PC-9 (cell line): ENCODE data around the gene ZDHHC11B. TPM values are rescaled to one million over a fixed set of nuclear protein-coding genes. Genes with fewer than 3 reads are reported as not detected.
"Not testable (repeated sequence)": the region's sequence is repeated elsewhere in the genome, so short reads cannot be mapped to it uniquely, and the experiment has no call there.

Experiments
- BruUV-seq: library from RNA; stranded (reverse); fragments of 400-500 nt; replicated peaks from 2 replicates; lab custom pipeline; 2021; lab: Mats Ljungman, UMichigan
- CTCF ChIA-PET: fragments of 300-600 bp; sonication (Branson Sonifier 250); formaldehyde crosslinking; loops from one replicate; lab custom pipeline; 2022; ENCODE audit warnings: antibody characterized with exemption; lab: Charles Lee
- POLR2A ChIA-PET: fragments of 300-600 bp; sonication (Branson Sonifier 250); formaldehyde crosslinking; loops from one replicate; lab custom pipeline; 2022; ENCODE audit warnings: antibody characterized with exemption; ENCODE audit not compliant: unreplicated experiment; lab: Charles Lee
- DNase-seq, 2 experiments: peaks; one replicate each; pipeline versions ENCODE4 v3.0.0 to v3.0.0-alpha.2; 2015 to 2022; ENCODE audit warnings: mixed read lengths in 1 of 2
- H2AFZ ChIP-seq: fragments of 200-600 bp; sonication (generic); 2 replicates; pipeline ENCODE4 v1.8.1; 2017; ENCODE audit warnings: antibody characterized with exemption
- H3F3A ChIP-seq: fragments of 200-600 bp; sonication (generic); 2 replicates; pipeline ENCODE4 v1.8.1; 2017; ENCODE audit warnings: antibody characterized with exemption, mild to moderate bottlenecking, low read depth; ENCODE audit not compliant: insufficient read depth
- H3K27ac ChIP-seq: fragments of 200-600 bp; sonication (generic); 2 replicates; pipeline ENCODE4 v1.6.1; 2016; ENCODE audit warnings: mixed run types
- H3K27me3 ChIP-seq: fragments of 200-600 bp; sonication (generic); 2 replicates; pipeline ENCODE4 v1.6.1; 2016; ENCODE audit warnings: low read depth, mixed run types; ENCODE audit not compliant: insufficient read depth
- H3K36me3 ChIP-seq: fragments of 200-600 bp; sonication (generic); 2 replicates; pipeline ENCODE4 v1.6.1; 2016; ENCODE audit warnings: low read depth, mixed run types
- H3K4me1 ChIP-seq: fragments of 200-600 bp; sonication (generic); replicated peaks from 2 replicates; pipeline ENCODE4 v1.6.1; 2016; ENCODE audit warnings: mixed run types; ENCODE audit not compliant: insufficient read depth
- H3K4me2 ChIP-seq: fragments of 200-600 bp; sonication (generic); 2 replicates; pipeline ENCODE4 v1.6.1; 2017; ENCODE audit warnings: mixed run types
- H3K4me3 ChIP-seq: fragments of 200-600 bp; sonication (generic); 2 replicates; pipeline ENCODE4 v1.6.1; 2016; ENCODE audit warnings: mixed run types
- H3K79me2 ChIP-seq: fragments of 200-600 bp; sonication (generic); 2 replicates; pipeline ENCODE4 v1.6.1; 2017; ENCODE audit warnings: low read depth, mixed run types
- H3K9me2 ChIP-seq: fragments of 200-600 bp; sonication (generic); 2 replicates; pipeline ENCODE4 v1.8.1; 2017; ENCODE audit warnings: mild to moderate bottlenecking; ENCODE audit not compliant: insufficient read depth
- H3K9me3 ChIP-seq: fragments of 200-600 bp; sonication (generic); 2 replicates; pipeline ENCODE4 v1.8.1; 2016; ENCODE audit warnings: low read depth; ENCODE audit not compliant: insufficient read depth
- H4K20me1 ChIP-seq: fragments of 200-600 bp; sonication (generic); 2 replicates; pipeline ENCODE4 v1.8.1; 2017; ENCODE audit not compliant: insufficient read depth
- CTCF ChIP-seq: fragments of 200-600 bp; sonication (generic); conservative IDR thresholded peaks from 2 replicates; pipeline ENCODE4 v1.6.1; 2017; ENCODE audit warnings: mixed run types, antibody characterized with exemption, mild to moderate bottlenecking, moderate library complexity
- EZH2 ChIP-seq: fragments of 200-600 bp; sonication (generic); IDR thresholded peaks from 2 replicates; pipeline ENCODE4 v1.8.0; 2017; ENCODE audit warnings: antibody characterized with exemption, low read depth
- intact Hi-C: fragments of 100-400 bp; cut with micrococcal nuclease; formaldehyde crosslinking; loops from one replicate; pipeline ENCODE4 v1.10.0; 2022; ENCODE audit not compliant: unreplicated experiment
- total RNA-seq: library from RNA; stranded (reverse); gene quantifications from 2 replicates; pipeline ENCODE4 v1.2.3, GENCODE V29; 2021

ZDHHC11B gene
- total RNA-seq, 1 experiment from 2014 or later = 0.41 TPM

DNA sequence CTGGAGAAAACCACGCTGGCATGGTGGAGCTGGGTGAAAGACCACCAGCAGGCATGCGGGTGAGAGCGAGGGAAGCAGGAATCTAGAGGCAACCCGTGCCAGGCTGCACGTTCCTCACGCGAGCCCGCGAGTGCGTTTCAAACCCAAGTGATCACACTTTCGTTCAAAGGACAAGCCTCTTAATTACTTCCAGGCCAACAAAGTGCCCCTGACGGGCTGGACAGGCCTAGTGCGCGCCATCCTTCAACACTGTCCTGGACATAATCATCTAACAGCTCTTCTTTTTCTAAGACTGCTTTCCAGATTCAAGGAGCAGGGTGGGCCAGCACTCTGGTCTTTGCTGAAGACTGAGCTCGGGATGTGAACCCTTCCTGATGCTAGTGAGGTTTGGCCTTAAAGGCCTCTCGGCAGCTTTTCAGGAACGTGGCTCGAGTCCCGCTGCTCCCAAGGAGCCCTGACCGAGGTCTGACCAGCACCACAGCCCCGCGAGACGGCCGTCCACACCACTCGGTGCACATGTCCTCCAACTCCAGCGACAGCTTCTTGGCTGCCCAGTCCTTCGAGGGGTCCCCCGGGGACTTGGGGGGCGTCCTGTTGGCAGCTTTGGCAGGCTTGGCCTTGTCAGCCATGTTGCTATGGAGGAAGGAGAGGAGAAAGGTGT lies 14.9 kb downstream of the ZDHHC11B start:
- POLR2A ChIA-PET = interaction anchor here (0.5 kb wide), 1 partner anchor 20 kb away, joined by 5 read pairs; no protein-coding TSS in a partner anchor
- H3K4me3 ChIP-seq, DNase-seq, H2AFZ ChIP-seq, H3K27ac ChIP-seq, H4K20me1 ChIP-seq, H3K4me2 ChIP-seq, H3K79me2 ChIP-seq, intact Hi-C loops, CTCF ChIA-PET, BruUV-seq, H3K36me3 ChIP-seq, H3F3A ChIP-seq, H3K9me2 ChIP-seq, H3K9me3 ChIP-seq, H3K4me1 ChIP-seq: not testable (repeated sequence)
- H3K27me3 ChIP-seq = peaks cover 55% of the 10 kb centered on the region

- H3K9me2 ChIP-seq = no peaks in the 10 kb centered on the region
- no peak overlapping the region for H3K4me2 ChIP-seq
- no peaks in the 10 kb centered on the region for H3K4me1 ChIP-seq
- TF ChIP-seq EZH2 = no peak
- no peak for TF ChIP-seq CTCF
- no peak overlapping the region for H2AFZ ChIP-seq
- intact Hi-C loops = no loop called here
- no peaks in the 10 kb centered on the region; the same call in 1 of the 2 replicates for H4K20me1 ChIP-seq
- no peak for DNase-seq
- ChIA-PET CTCF (no interaction called here), POLR2A (no interaction called here)
- peaks cover 68% of the 10 kb centered on the region for H3K27me3 ChIP-seq
- H3K9me3 ChIP-seq = peaks cover 6% of the 10 kb centered on the region; the same call in 1 of the 2 replicates
- no peaks in the 10 kb centered on the region for H3K79me2 ChIP-seq
- no peak overlapping the region for H3K27ac ChIP-seq
- no peaks in the 10 kb centered on the region for H3F3A ChIP-seq
- H3K4me3 ChIP-seq = no peak overlapping the region
- BruUV-seq = no TSS peak
- no peaks in the 10 kb centered on the region for H3K36me3 ChIP-seq
These were observed 17.7 kb downstream of the ZDHHC11B start for GRCh38 chr5:766666-767431.

DNA sequence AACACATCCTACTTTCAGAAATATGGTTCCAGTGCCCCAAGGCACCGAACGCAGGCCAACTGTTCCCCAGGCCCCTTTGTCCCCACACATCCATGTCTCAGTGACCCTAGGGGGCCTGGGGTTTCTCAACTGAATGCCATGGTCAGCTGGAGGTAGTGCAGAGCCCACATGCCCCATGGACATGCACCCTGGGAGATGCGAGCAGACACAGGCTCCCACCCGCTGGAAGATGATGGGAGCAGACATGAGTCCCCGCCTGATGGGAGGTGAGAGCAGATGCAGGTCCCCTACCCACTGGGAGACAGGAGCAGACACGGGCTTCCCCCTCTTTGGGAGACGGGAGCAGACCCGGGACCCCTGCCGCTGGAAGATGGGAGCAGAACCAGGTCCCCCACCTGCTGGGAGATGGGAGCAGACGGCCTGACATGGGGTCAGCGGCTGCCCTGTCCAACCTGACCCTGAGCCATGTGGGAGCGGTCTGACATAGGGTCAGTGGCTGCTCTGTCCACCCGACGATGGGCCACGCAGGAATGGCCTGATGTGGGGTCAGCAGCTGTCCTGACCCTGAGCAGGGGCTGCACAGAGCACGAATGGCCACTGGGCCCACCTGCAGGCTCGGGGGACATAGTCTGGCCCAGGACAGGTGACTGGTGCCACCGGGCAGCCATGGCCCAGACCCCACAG lies 18.4 kb downstream of the ZDHHC11B start:
- Histone ChIP-seq H3K36me3 (no peaks in the 10 kb centered on the region), H3K27ac (no peak overlapping the region), H4K20me1 (no peaks in the 10 kb centered on the region; the same call in 1 of the 2 replicates), H3F3A (no peaks in the 10 kb centered on the region), H3K9me2 (no peaks in the 10 kb centered on the region), H2AFZ (no peak overlapping the region), H3K79me2 (no peaks in the 10 kb centered on the region), H3K4me2 (no peak overlapping the region), H3K4me1 (no peaks in the 10 kb centered on the region), H3K4me3 (no peak overlapping the region), H3K27me3 (peaks cover 69% of the 10 kb centered on the region), H3K9me3 (peaks cover 6% of the 10 kb centered on the region; the same call in 1 of the 2 replicates)
- POLR2A ChIA-PET = no interaction called here
- no peak for TF ChIP-seq EZH2
- TF ChIP-seq CTCF = no peak
- no TSS peak for BruUV-seq
- CTCF ChIA-PET = no interaction called here
- DNase-seq = no peak
- intact Hi-C loops = no loop called here
